ENCODE data around the gene FANCC.

FANCC gene

GRCh38 chr9:95351051-95351450, 33.5 kb upstream of the FANCC start:
- Histone ChIP-seq H3K27ac (ENCODE audit: low read length, poor library complexity, severe bottlenecking) (no peak overlapping the region), H3K4me1 (ENCODE audit: control insufficient read depth, insufficient read depth, low read depth, low read length) (peaks cover 11% of the 10 kb centered on the region), H3K23ac (ENCODE audit: low read length in 2 of 2) (no peak overlapping the region), H3K79me1 (replicated peaks; ENCODE audit: low read length, poor library complexity, severe bottlenecking) (no peaks in the 10 kb centered on the region), H3K36me3 (ENCODE audit: control insufficient read depth in 1 of 2, insufficient read depth in 2 of 2, low read depth in 1 of 2, low read length in 2 of 2) (no peaks in the 10 kb centered on the region), H4K8ac (ENCODE audit: low read length) (no peak overlapping the region), H3K4me3 (ENCODE audit: insufficient read depth in 1 of 2, low read depth in 1 of 2, low read length in 2 of 2) (no peak overlapping the region), H2BK5ac (ENCODE audit: low read depth, low read length, poor library complexity, severe bottlenecking) (no peak overlapping the region), H3K9me3 (ENCODE audit: control insufficient read depth, low read length) (no peaks in the 10 kb centered on the region), H3K4me2 (ENCODE audit: low read length, poor library complexity, severe bottlenecking) (no peak overlapping the region), H2BK15ac (ENCODE audit: low read depth, poor library complexity, severe bottlenecking) (no peak overlapping the region), H2BK12ac (ENCODE audit: low read length in 2 of 2) (no peak overlapping the region), H4K91ac (ENCODE audit: low read length) (no peak overlapping the region), H2AFZ (ENCODE audit: low read depth, low read length) (no peak overlapping the region), H2AK5ac (ENCODE audit: low read length, severe bottlenecking) (no peak overlapping the region), H3K4ac (ENCODE audit: low read depth in 1 of 2, low read length in 2 of 2) (no peak overlapping the region), H3K18ac (ENCODE audit: low read depth in 1 of 2, low read length in 2 of 2) (no peak overlapping the region), H3K27me3 (ENCODE audit: control insufficient read depth in 1 of 2, insufficient read depth in 1 of 2, low read length in 2 of 2) (peaks cover 12 to 23% of the 10 kb centered on the region in 2 experiments), H2BK120ac (ENCODE audit: low read depth, low read length) (no peak overlapping the region), H3K14ac (ENCODE audit: low read length in 2 of 2) (no peak overlapping the region), H3K9ac (ENCODE audit: low read length) (no peak overlapping the region)
- DNase-seq = no peak
- 92% methylated on average over 25 of the region's 25 CpGs for WGBS

GRCh38 chr9:95350266-95350665, 32.8 kb upstream of the FANCC start:
- no peak for DNase-seq
- Histone ChIP-seq H3K23ac (ENCODE audit: low read length in 2 of 2) (no peak overlapping the region), H3K79me1 (replicated peaks; ENCODE audit: low read length, poor library complexity, severe bottlenecking) (no peaks in the 10 kb centered on the region), H3K4me1 (ENCODE audit: control insufficient read depth, insufficient read depth, low read depth, low read length) (peaks cover 11% of the 10 kb centered on the region), H2BK15ac (ENCODE audit: low read depth, poor library complexity, severe bottlenecking) (no peak overlapping the region), H3K4me2 (ENCODE audit: low read length, poor library complexity, severe bottlenecking) (no peak overlapping the region), H3K14ac (ENCODE audit: low read length in 2 of 2) (no peak overlapping the region), H3K9ac (ENCODE audit: low read length) (no peak overlapping the region), H2AFZ (ENCODE audit: low read depth, low read length) (no peak overlapping the region), H3K27me3 (ENCODE audit: control insufficient read depth in 1 of 2, insufficient read depth in 1 of 2, low read length in 2 of 2) (peaks cover 12 to 21% of the 10 kb centered on the region in 2 experiments), H2BK5ac (ENCODE audit: low read depth, low read length, poor library complexity, severe bottlenecking) (no peak overlapping the region), H3K9me3 (ENCODE audit: control insufficient read depth, low read length) (no peaks in the 10 kb centered on the region), H2BK120ac (ENCODE audit: low read depth, low read length) (no peak overlapping the region), H4K91ac (ENCODE audit: low read length) (no peak overlapping the region), H2AK5ac (ENCODE audit: low read length, severe bottlenecking) (no peak overlapping the region), H2BK12ac (ENCODE audit: low read length in 2 of 2) (no peak overlapping the region), H3K18ac (ENCODE audit: low read depth in 1 of 2, low read length in 2 of 2) (no peak overlapping the region), H3K36me3 (ENCODE audit: control insufficient read depth in 1 of 2, insufficient read depth in 2 of 2, low read depth in 1 of 2, low read length in 2 of 2) (no peaks in the 10 kb centered on the region), H3K27ac (ENCODE audit: low read length, poor library complexity, severe bottlenecking) (no peak overlapping the region), H3K4me3 (ENCODE audit: insufficient read depth in 1 of 2, low read depth in 1 of 2, low read length in 2 of 2) (no peak overlapping the region), H4K8ac (ENCODE audit: low read length) (no peak overlapping the region), H3K4ac (ENCODE audit: low read depth in 1 of 2, low read length in 2 of 2) (no peak overlapping the region)
- WGBS = 81% methylated on average over 18 of the region's 18 CpGs

GRCh38 chr9:95349091-95350038, 31.9 kb upstream of the FANCC start:
- peaks cover 12 to 17% of the 10 kb centered on the region in 2 experiments for H3K27me3 ChIP-seq (ENCODE audit: control insufficient read depth in 1 of 2, insufficient read depth in 1 of 2, low read length in 2 of 2)
- H3K9ac ChIP-seq (ENCODE audit: low read length) = no peak overlapping the region
- peak overlapping the region; percentile 93 for H2AFZ ChIP-seq (ENCODE audit: low read depth, low read length)
- H4K8ac ChIP-seq (ENCODE audit: low read length) = peak overlapping the region; percentile 83
- no peaks in the 10 kb centered on the region for H3K36me3 ChIP-seq (ENCODE audit: control insufficient read depth in 1 of 2, insufficient read depth in 2 of 2, low read depth in 1 of 2, low read length in 2 of 2)
- H2BK12ac ChIP-seq (ENCODE audit: low read length in 2 of 2) = peak overlapping the region in 1 of 2 experiments; percentile 64
- H2BK120ac ChIP-seq (ENCODE audit: low read depth, low read length) = peak overlapping the region; percentile 54
- peak overlapping the region in 1 of 2 experiments; percentile 98 for H3K14ac ChIP-seq (ENCODE audit: low read length in 2 of 2)
- no peak overlapping the region for H2AK5ac ChIP-seq (ENCODE audit: low read length, severe bottlenecking)
- 9% methylated on average over 95 of the region's 95 CpGs for WGBS
- peaks cover 11% of the 10 kb centered on the region for H3K4me1 ChIP-seq (ENCODE audit: control insufficient read depth, insufficient read depth, low read depth, low read length)
- H4K91ac ChIP-seq (ENCODE audit: low read length) = peak overlapping the region; percentile 64
- no peak overlapping the region for H2BK5ac ChIP-seq (ENCODE audit: low read depth, low read length, poor library complexity, severe bottlenecking)
- H2BK15ac ChIP-seq (ENCODE audit: low read depth, poor library complexity, severe bottlenecking) = peak overlapping the region; percentile 73
- H3K18ac ChIP-seq (ENCODE audit: low read depth in 1 of 2, low read length in 2 of 2) = peak overlapping the region; percentile 64 to 71
- H3K4me2 ChIP-seq (ENCODE audit: low read length, poor library complexity, severe bottlenecking) = peak overlapping the region; percentile 95
- H3K27ac ChIP-seq (ENCODE audit: low read length, poor library complexity, severe bottlenecking) = no peak overlapping the region
- peak overlapping the region; percentile 46 to 66 for H3K4me3 ChIP-seq (ENCODE audit: insufficient read depth in 1 of 2, low read depth in 1 of 2, low read length in 2 of 2)
- DNase-seq = peak; percentile 25
- H3K79me1 ChIP-seq (replicated peaks; ENCODE audit: low read length, poor library complexity, severe bottlenecking) = no peaks in the 10 kb centered on the region
- no peaks in the 10 kb centered on the region for H3K9me3 ChIP-seq (ENCODE audit: control insufficient read depth, low read length)
- H3K4ac ChIP-seq (ENCODE audit: low read depth in 1 of 2, low read length in 2 of 2) = peak overlapping the region; percentile 6 to 19
- peak overlapping the region in 1 of 2 experiments; percentile 42 for H3K23ac ChIP-seq (ENCODE audit: low read length in 2 of 2)

- no peak for DNase-seq
- Histone ChIP-seq H3K79me1 (replicated peaks; ENCODE audit: low read length, poor library complexity, severe bottlenecking) (no peaks in the 10 kb centered on the region), H3K9ac (ENCODE audit: low read length) (no peak overlapping the region), H2BK15ac (ENCODE audit: low read depth, poor library complexity, severe bottlenecking) (no peak overlapping the region), H2AFZ (ENCODE audit: low read depth, low read length) (no peak overlapping the region), H2AK5ac (ENCODE audit: low read length, severe bottlenecking) (no peak overlapping the region), H2BK12ac (ENCODE audit: low read length in 2 of 2) (no peak overlapping the region), H2BK5ac (ENCODE audit: low read depth, low read length, poor library complexity, severe bottlenecking) (no peak overlapping the region), H3K4me2 (ENCODE audit: low read length, poor library complexity, severe bottlenecking) (no peak overlapping the region), H3K4ac (ENCODE audit: low read depth in 1 of 2, low read length in 2 of 2) (no peak overlapping the region), H4K8ac (ENCODE audit: low read length) (no peak overlapping the region), H2BK120ac (ENCODE audit: low read depth, low read length) (no peak overlapping the region), H3K27me3 (ENCODE audit: control insufficient read depth in 1 of 2, insufficient read depth in 1 of 2, low read length in 2 of 2) (peaks cover 12 to 22% of the 10 kb centered on the region in 2 experiments), H3K27ac (ENCODE audit: low read length, poor library complexity, severe bottlenecking) (no peak overlapping the region), H3K4me3 (ENCODE audit: insufficient read depth in 1 of 2, low read depth in 1 of 2, low read length in 2 of 2) (no peak overlapping the region), H3K4me1 (ENCODE audit: control insufficient read depth, insufficient read depth, low read depth, low read length) (peaks cover 11% of the 10 kb centered on the region), H3K23ac (ENCODE audit: low read length in 2 of 2) (no peak overlapping the region), H3K14ac (ENCODE audit: low read length in 2 of 2) (no peak overlapping the region), H3K18ac (ENCODE audit: low read depth in 1 of 2, low read length in 2 of 2) (peak overlapping the region in 1 of 2 experiments; percentile 23), H3K9me3 (ENCODE audit: control insufficient read depth, low read length) (no peaks in the 10 kb centered on the region), H3K36me3 (ENCODE audit: control insufficient read depth in 1 of 2, insufficient read depth in 2 of 2, low read depth in 1 of 2, low read length in 2 of 2) (no peaks in the 10 kb centered on the region), H4K91ac (ENCODE audit: low read length) (no peak overlapping the region)
- 60% methylated on average over 2 of the region's 4 CpGs for WGBS
These were observed 28.5 kb upstream of the FANCC start for GRCh38 chr9:95346021-95346420.

Data from mesenchymal stem cell (in vitro differentiated cells and primary cell).